WTC11 (cell line): ENCODE results near the gene ALDH9A1. TPM values are rescaled to one million over a fixed set of nuclear protein-coding genes. Genes with fewer than 3 reads are reported as not detected.
"Not testable (repeated sequence)": the region's sequence is repeated elsewhere in the genome, so short reads cannot be mapped to it uniquely, and the experiment has no call there.

Source experiments
- ATAC-seq: fragments of 200-7000 bp; cut with Tn5 transposase; 2 replicates; pipeline ENCODE4 v1.10.0; 2021; ENCODE audit warnings: mild to moderate bottlenecking, moderate library complexity
- CTCF ChIA-PET: fragments of 300-600 bp; sonication (Branson Sonifier 250); formaldehyde crosslinking; loops from one replicate; lab custom pipeline; 2021; ENCODE audit warnings: antibody characterized with exemption; lab: Charles Lee
- POLR2A ChIA-PET: fragments of 350-600 bp; sonication (Branson Sonifier 250); formaldehyde crosslinking; loops from one replicate; lab custom pipeline; 2021; ENCODE audit warnings: antibody characterized with exemption; lab: Charles Lee
- DNase-seq: peaks from one replicate; pipeline ENCODE4 v3.0.0; 2021; ENCODE audit warnings: low spot score
- H3K27ac Mint-ChIP-seq: 2 replicates; pipeline ENCODE4 v1.8.0; 2021; ENCODE audit warnings: mixed read lengths
- H3K27me3 Mint-ChIP-seq: 2 replicates; pipeline ENCODE4 v1.8.0; 2021; ENCODE audit warnings: low read depth, mild to moderate bottlenecking, moderate library complexity, mixed read lengths
- H3K36me3 Mint-ChIP-seq: 2 replicates; pipeline ENCODE4 v1.8.0; 2021; ENCODE audit warnings: mixed read lengths
- H3K4me1 Mint-ChIP-seq: 2 replicates; pipeline ENCODE4 v1.8.0; 2022; ENCODE audit warnings: mixed read lengths
- H3K4me3 Mint-ChIP-seq: 2 replicates; pipeline ENCODE4 v1.8.0; 2021; ENCODE audit warnings: mild to moderate bottlenecking, moderate library complexity, mixed read lengths
- H3K9me3 Mint-ChIP-seq: 2 replicates; pipeline ENCODE4 v1.8.0; 2021; ENCODE audit warnings: mixed read lengths
- CBFB ChIP-seq: sonication (generic); formaldehyde crosslinking; IDR thresholded peaks from 2 replicates; pipeline ENCODE4 v1.8.1; 2022; ENCODE audit warnings: mild to moderate bottlenecking, low read depth, missing genetic modification reagents
- ESRRA ChIP-seq: sonication (generic); formaldehyde crosslinking; IDR thresholded peaks from 2 replicates; pipeline ENCODE4 v1.8.1; 2022; ENCODE audit warnings: mild to moderate bottlenecking, missing genetic modification reagents, borderline replicate concordance
- GABPB1 ChIP-seq: sonication (generic); formaldehyde crosslinking; IDR thresholded peaks from 2 replicates; pipeline ENCODE4 v1.8.1; 2023; ENCODE audit warnings: mild to moderate bottlenecking, missing genetic modification reagents
- NR1H2 ChIP-seq: sonication (generic); formaldehyde crosslinking; IDR thresholded peaks from 2 replicates; pipeline ENCODE4 v1.9.0; 2021; ENCODE audit warnings: mild to moderate bottlenecking, moderate library complexity, missing genetic modification reagents
- NR2C2 ChIP-seq: sonication (generic); formaldehyde crosslinking; IDR thresholded peaks from 2 replicates; pipeline ENCODE4 v1.8.0; 2022; ENCODE audit warnings: mild to moderate bottlenecking, missing genetic modification reagents
- NR3C1 ChIP-seq: sonication (generic); formaldehyde crosslinking; conservative IDR thresholded peaks from 2 replicates; pipeline ENCODE4 v1.8.1; 2023; ENCODE audit warnings: low read depth, mild to moderate bottlenecking, missing genetic modification reagents
- SMAD3 ChIP-seq: sonication (generic); formaldehyde crosslinking; IDR thresholded peaks from 2 replicates; pipeline ENCODE4 v1.8.0; 2022; ENCODE audit warnings: missing genetic modification reagents, mild to moderate bottlenecking, borderline replicate concordance
- SOX15 ChIP-seq: fragments of 250-450 bp; sonication (Bioruptor Pico); IDR thresholded peaks from 2 replicates; pipeline ENCODE4 v1.9.0; 2021; ENCODE audit warnings: mild to moderate bottlenecking
- TCF7 ChIP-seq: sonication (generic); formaldehyde crosslinking; IDR thresholded peaks from 2 replicates; pipeline ENCODE4 v1.8.0; 2022; ENCODE audit warnings: mild to moderate bottlenecking, low read depth, missing genetic modification reagents, moderate library complexity
- ZNF121 ChIP-seq: sonication (generic); formaldehyde crosslinking; IDR thresholded peaks from 2 replicates; pipeline ENCODE4 v1.8.0; 2023; ENCODE audit warnings: missing genetic modification reagents
- ZNF138 ChIP-seq: sonication (generic); formaldehyde crosslinking; conservative IDR thresholded peaks from 2 replicates; pipeline ENCODE4 v1.8.1; 2022; ENCODE audit warnings: mild to moderate bottlenecking, moderate library complexity, missing genetic modification reagents
- ZNF263 ChIP-seq: sonication (generic); formaldehyde crosslinking; IDR thresholded peaks from 2 replicates; pipeline ENCODE4 v1.8.1; 2022; ENCODE audit warnings: low read depth, mild to moderate bottlenecking, moderate library complexity, missing genetic modification reagents
- ZNF317 ChIP-seq: sonication (generic); formaldehyde crosslinking; IDR thresholded peaks from 2 replicates; pipeline ENCODE4 v1.8.1; 2023; ENCODE audit warnings: low read depth, mild to moderate bottlenecking, moderate library complexity, missing genetic modification reagents, borderline replicate concordance
- total RNA-seq: library from RNA; stranded (reverse); gene quantifications from 3 replicates; pipeline ENCODE4 v1.2.3, GENCODE V29; 2021
- TF ChIP-seq, protein P1 (sequence below): sonication (generic); formaldehyde crosslinking; IDR thresholded peaks from 2 replicates; pipeline ENCODE4 v1.8.1; 2023; ENCODE audit warnings: mild to moderate bottlenecking, missing genetic modification reagents, moderate library complexity
- TF ChIP-seq, protein P2 (sequence below): sonication (generic); formaldehyde crosslinking; conservative IDR thresholded peaks from 2 replicates; pipeline ENCODE4 v1.8.1; 2022; ENCODE audit warnings: mild to moderate bottlenecking, missing genetic modification reagents
- TF ChIP-seq, protein P3 (sequence below): fragments of 250-450 bp; sonication (Bioruptor Pico); IDR thresholded peaks from 2 replicates; pipeline ENCODE4 v1.9.0; 2021; ENCODE audit warnings: mild to moderate bottlenecking, borderline replicate concordance
- TF ChIP-seq, protein P4 (sequence below): sonication (generic); formaldehyde crosslinking; conservative IDR thresholded peaks from 2 replicates; pipeline ENCODE4 v1.8.1; 2023; ENCODE audit warnings: mild to moderate bottlenecking, low read depth, missing genetic modification reagents, moderate library complexity
- TF ChIP-seq, protein P5 (sequence below): fragments of 250-450 bp; sonication (Bioruptor Pico); IDR thresholded peaks from 2 replicates; pipeline ENCODE4 v1.8.0; 2021; ENCODE audit warnings: mild to moderate bottlenecking
- TF ChIP-seq, protein P6 (sequence below): sonication (generic); formaldehyde crosslinking; IDR thresholded peaks from 2 replicates; pipeline ENCODE4 v1.8.1; 2023; ENCODE audit warnings: mild to moderate bottlenecking, moderate library complexity, missing genetic modification reagents

Gene ALDH9A1
- total RNA-seq, 1 experiment from 2014 or later = 51.9 TPM

DNA sequence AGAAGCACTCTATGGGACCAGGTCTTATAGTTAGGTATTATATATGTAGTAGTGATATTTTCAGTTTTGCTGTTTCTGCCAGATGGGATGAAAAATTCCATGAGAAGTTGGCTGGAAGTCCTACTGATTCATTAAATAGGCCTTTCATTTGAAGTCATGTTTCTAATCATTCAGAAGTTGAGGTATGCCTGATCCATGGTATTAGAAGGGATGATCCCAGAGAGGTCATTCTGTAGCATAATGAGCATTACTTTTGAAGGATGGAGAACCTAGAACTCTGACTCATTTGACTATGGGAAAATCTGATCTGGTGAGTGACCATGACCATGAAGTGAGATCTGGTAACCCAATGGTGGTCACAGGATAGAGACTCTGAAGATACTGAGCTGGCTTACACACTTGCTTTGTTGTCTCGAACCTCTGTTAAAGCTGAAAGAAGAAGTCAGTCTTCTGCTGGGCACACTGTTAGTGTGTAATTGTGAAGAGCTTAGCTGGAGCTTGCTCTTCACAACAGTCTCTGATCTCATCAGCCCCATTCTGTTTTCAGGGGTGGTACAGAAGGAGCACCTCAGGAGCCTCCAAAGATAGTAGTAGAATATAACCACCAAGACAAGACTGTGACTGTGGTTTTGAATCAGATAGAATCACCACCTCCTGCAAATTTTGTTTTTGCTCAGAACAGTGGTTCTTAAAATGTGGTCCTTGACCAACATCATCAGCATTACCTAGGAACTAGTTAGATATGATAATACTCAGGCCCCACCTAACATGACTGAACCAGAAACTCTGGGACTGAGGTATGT, 58.3 kb downstream of the ALDH9A1 start (continued):
- TF ChIP-seq, protein P1, sequence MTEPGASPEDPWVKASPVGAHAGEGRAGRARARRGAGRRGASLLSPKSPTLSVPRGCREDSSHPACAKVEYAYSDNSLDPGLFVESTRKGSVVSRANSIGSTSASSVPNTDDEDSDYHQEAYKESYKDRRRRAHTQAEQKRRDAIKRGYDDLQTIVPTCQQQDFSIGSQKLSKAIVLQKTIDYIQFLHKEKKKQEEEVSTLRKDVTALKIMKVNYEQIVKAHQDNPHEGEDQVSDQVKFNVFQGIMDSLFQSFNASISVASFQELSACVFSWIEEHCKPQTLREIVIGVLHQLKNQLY (CRISPR knock-in tag) = no peak
- TF ChIP-seq SMAD3 = no peak
- TF ChIP-seq ZNF138 (CRISPR knock-in tag) = no peak
- TF ChIP-seq, protein P2, sequence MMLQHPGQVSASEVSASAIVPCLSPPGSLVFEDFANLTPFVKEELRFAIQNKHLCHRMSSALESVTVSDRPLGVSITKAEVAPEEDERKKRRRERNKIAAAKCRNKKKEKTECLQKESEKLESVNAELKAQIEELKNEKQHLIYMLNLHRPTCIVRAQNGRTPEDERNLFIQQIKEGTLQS = no peak
- TF ChIP-seq, all 79 proteins: peak for 0

DNA sequence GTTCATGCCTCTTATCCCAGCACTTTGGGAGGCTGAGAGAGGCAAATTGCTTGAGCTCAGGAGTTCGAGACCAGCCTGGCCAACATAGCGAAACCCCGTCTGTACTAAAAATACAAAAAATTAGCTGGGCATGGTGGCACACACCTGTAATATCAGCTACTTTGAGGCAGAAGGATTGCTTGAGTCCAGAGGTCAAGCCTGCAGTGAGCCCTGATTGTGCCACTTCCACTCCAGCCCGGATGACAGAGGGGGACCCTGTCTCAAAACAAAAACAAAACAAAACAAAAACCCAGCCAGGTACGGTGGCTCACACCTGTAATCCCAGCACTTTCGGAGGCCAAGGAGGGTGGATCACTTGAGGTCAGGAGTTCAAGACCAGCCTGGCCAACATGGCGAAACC, 60.2 kb downstream of the ALDH9A1 start:
- ATAC-seq, H3K36me3 Mint-ChIP-seq, H3K4me3 Mint-ChIP-seq, CTCF ChIA-PET, H3K27ac Mint-ChIP-seq, H3K9me3 Mint-ChIP-seq, DNase-seq, H3K27me3 Mint-ChIP-seq: not testable (repeated sequence)
- peaks cover 36% of the 10 kb centered on the region for H3K4me1 Mint-ChIP-seq
- POLR2A ChIA-PET = interaction anchor here (0.5 kb wide), 1 partner anchor 1901 kb away, joined by 3 read pairs; no protein-coding TSS in a partner anchor

DNA sequence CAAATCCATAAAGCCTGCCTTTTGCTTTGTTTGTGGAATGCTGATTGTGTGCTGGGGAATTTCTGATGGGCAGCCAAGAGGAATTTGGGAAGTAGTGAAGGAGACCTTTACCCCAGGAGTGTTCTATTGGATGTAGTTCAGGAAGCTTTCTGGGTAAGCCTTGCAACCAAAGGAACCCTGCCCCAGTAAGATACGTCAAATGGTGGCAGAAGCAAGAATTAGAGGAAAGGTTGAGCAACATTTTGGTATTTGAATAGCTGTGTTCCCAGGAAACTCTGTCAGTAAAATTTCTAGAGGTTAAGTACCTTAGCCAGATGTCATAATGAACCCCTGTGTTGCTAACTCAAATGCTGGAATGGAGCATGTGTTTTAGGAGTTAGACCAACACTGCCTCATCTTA, 60.9 kb downstream of the ALDH9A1 start:
- no peaks in the 10 kb centered on the region; the same call in 1 of the 2 replicates for H3K27me3 Mint-ChIP-seq
- peaks cover 36% of the 10 kb centered on the region for H3K4me1 Mint-ChIP-seq
- peaks cover 5% of the 10 kb centered on the region for H3K36me3 Mint-ChIP-seq
- no peak overlapping the region for H3K27ac Mint-ChIP-seq
- H3K9me3 Mint-ChIP-seq = no peaks in the 10 kb centered on the region
- CTCF ChIA-PET = no interaction called here
- ATAC-seq = no peak
- TF ChIP-seq NR3C1 (CRISPR knock-in tag) (no peak), ESRRA (CRISPR knock-in tag) (no peak), ZNF121 (no peak), TCF7 (no peak), SOX15 (no peak), NR2C2 (no peak), CBFB (CRISPR knock-in tag) (no peak), SMAD3 (no peak), ZNF317 (CRISPR knock-in tag) (no peak), ZNF263 (no peak)
- TF ChIP-seq, protein P3, sequence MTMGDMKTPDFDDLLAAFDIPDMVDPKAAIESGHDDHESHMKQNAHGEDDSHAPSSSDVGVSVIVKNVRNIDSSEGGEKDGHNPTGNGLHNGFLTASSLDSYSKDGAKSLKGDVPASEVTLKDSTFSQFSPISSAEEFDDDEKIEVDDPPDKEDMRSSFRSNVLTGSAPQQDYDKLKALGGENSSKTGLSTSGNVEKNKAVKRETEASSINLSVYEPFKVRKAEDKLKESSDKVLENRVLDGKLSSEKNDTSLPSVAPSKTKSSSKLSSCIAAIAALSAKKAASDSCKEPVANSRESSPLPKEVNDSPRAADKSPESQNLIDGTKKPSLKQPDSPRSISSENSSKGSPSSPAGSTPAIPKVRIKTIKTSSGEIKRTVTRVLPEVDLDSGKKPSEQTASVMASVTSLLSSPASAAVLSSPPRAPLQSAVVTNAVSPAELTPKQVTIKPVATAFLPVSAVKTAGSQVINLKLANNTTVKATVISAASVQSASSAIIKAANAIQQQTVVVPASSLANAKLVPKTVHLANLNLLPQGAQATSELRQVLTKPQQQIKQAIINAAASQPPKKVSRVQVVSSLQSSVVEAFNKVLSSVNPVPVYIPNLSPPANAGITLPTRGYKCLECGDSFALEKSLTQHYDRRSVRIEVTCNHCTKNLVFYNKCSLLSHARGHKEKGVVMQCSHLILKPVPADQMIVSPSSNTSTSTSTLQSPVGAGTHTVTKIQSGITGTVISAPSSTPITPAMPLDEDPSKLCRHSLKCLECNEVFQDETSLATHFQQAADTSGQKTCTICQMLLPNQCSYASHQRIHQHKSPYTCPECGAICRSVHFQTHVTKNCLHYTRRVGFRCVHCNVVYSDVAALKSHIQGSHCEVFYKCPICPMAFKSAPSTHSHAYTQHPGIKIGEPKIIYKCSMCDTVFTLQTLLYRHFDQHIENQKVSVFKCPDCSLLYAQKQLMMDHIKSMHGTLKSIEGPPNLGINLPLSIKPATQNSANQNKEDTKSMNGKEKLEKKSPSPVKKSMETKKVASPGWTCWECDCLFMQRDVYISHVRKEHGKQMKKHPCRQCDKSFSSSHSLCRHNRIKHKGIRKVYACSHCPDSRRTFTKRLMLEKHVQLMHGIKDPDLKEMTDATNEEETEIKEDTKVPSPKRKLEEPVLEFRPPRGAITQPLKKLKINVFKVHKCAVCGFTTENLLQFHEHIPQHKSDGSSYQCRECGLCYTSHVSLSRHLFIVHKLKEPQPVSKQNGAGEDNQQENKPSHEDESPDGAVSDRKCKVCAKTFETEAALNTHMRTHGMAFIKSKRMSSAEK (CRISPR knock-in tag) = no peak
- TF ChIP-seq, all 79 proteins: peak for 0
- POLR2A ChIA-PET = no interaction called here
- DNase-seq = no peak
- no peak overlapping the region for H3K4me3 Mint-ChIP-seq

DNA sequence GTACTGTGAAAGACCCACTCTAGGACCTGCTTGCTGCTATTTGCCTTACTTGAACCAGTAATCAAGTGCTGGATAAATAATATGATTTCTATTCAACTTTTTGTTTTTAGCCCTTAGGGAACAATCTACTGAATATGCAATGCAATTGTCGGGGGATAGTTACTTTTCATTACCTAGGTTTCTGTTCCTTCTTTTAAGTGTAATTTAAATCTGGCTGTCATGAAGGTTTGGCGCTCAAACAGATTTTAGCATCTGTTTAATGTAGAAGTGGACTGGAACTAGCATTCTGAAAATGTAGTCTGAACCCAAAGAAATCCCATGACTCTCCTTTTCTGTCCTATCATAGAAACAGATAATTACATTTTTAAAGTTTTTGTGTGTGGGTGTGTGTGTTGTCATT, 62.5 kb downstream of the ALDH9A1 start:
- Mint-ChIP-seq H3K27ac (no peak overlapping the region), H3K36me3 (peaks cover 5% of the 10 kb centered on the region), H3K9me3 (no peaks in the 10 kb centered on the region), H3K27me3 (no peaks in the 10 kb centered on the region; the same call in 1 of the 2 replicates), H3K4me1 (peaks cover 33% of the 10 kb centered on the region), H3K4me3 (no peak overlapping the region)
- no peak for DNase-seq
- no peak for ATAC-seq
- ChIA-PET POLR2A (no interaction called here), CTCF (no interaction called here)
- TF ChIP-seq, protein P4, sequence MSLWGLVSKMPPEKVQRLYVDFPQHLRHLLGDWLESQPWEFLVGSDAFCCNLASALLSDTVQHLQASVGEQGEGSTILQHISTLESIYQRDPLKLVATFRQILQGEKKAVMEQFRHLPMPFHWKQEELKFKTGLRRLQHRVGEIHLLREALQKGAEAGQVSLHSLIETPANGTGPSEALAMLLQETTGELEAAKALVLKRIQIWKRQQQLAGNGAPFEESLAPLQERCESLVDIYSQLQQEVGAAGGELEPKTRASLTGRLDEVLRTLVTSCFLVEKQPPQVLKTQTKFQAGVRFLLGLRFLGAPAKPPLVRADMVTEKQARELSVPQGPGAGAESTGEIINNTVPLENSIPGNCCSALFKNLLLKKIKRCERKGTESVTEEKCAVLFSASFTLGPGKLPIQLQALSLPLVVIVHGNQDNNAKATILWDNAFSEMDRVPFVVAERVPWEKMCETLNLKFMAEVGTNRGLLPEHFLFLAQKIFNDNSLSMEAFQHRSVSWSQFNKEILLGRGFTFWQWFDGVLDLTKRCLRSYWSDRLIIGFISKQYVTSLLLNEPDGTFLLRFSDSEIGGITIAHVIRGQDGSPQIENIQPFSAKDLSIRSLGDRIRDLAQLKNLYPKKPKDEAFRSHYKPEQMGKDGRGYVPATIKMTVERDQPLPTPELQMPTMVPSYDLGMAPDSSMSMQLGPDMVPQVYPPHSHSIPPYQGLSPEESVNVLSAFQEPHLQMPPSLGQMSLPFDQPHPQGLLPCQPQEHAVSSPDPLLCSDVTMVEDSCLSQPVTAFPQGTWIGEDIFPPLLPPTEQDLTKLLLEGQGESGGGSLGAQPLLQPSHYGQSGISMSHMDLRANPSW (CRISPR knock-in tag) = no peak
- TF ChIP-seq NR1H2 (no peak), GABPB1 (CRISPR knock-in tag) (no peak)
- TF ChIP-seq, protein P5, sequence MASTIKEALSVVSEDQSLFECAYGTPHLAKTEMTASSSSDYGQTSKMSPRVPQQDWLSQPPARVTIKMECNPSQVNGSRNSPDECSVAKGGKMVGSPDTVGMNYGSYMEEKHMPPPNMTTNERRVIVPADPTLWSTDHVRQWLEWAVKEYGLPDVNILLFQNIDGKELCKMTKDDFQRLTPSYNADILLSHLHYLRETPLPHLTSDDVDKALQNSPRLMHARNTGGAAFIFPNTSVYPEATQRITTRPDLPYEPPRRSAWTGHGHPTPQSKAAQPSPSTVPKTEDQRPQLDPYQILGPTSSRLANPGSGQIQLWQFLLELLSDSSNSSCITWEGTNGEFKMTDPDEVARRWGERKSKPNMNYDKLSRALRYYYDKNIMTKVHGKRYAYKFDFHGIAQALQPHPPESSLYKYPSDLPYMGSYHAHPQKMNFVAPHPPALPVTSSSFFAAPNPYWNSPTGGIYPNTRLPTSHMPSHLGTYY (CRISPR knock-in tag) = no peak
- TF ChIP-seq, protein P6, sequence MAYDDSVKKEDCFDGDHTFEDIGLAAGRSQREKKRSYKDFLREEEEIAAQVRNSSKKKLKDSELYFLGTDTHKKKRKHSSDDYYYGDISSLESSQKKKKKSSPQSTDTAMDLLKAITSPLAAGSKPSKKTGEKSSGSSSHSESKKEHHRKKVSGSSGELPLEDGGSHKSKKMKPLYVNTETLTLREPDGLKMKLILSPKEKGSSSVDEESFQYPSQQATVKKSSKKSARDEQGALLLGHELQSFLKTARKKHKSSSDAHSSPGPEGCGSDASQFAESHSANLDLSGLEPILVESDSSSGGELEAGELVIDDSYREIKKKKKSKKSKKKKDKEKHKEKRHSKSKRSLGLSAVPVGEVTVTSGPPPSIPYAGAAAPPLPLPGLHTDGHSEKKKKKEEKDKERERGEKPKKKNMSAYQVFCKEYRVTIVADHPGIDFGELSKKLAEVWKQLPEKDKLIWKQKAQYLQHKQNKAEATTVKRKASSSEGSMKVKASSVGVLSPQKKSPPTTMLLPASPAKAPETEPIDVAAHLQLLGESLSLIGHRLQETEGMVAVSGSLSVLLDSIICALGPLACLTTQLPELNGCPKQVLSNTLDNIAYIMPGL (CRISPR knock-in tag) = no peak
